GM20000 (cell line): ENCODE data around the gene SLC25A31.

Source experiments
- DNase-seq: peaks from one replicate; pipeline ENCODE4 v3.0.0; 2012; ENCODE audit warnings: low spot score
- TF ChIP-seq, protein P1 (sequence below): IDR thresholded peaks from 2 replicates; pipeline ENCODE4 v1.5.1; 2012; ENCODE audit warnings: mild to moderate bottlenecking, control low read depth; ENCODE audit errors: extremely low read depth, missing control alignments

SLC25A31 gene

DNA sequence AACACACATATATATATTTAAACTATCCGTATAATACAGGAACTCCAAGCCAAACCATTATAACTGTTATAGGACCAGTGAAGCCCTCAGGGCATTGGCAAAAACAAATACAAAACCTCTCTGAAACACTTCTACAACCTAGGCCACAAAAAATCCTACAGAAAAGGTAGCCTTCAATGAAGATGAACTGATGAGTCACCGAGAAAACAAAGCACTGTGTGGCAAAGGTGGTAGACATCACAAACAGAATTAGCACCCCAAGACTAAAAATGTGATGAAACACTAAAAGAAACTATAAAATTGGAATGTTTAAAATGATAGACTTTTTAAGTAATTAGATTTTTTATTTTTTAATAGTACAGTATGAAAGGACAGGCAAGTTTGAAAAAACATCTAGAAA is 46.4 kb downstream of the SLC25A31 start:
- TF ChIP-seq, protein P1, sequence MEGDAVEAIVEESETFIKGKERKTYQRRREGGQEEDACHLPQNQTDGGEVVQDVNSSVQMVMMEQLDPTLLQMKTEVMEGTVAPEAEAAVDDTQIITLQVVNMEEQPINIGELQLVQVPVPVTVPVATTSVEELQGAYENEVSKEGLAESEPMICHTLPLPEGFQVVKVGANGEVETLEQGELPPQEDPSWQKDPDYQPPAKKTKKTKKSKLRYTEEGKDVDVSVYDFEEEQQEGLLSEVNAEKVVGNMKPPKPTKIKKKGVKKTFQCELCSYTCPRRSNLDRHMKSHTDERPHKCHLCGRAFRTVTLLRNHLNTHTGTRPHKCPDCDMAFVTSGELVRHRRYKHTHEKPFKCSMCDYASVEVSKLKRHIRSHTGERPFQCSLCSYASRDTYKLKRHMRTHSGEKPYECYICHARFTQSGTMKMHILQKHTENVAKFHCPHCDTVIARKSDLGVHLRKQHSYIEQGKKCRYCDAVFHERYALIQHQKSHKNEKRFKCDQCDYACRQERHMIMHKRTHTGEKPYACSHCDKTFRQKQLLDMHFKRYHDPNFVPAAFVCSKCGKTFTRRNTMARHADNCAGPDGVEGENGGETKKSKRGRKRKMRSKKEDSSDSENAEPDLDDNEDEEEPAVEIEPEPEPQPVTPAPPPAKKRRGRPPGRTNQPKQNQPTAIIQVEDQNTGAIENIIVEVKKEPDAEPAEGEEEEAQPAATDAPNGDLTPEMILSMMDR = no peak
- no peak for DNase-seq

DNA sequence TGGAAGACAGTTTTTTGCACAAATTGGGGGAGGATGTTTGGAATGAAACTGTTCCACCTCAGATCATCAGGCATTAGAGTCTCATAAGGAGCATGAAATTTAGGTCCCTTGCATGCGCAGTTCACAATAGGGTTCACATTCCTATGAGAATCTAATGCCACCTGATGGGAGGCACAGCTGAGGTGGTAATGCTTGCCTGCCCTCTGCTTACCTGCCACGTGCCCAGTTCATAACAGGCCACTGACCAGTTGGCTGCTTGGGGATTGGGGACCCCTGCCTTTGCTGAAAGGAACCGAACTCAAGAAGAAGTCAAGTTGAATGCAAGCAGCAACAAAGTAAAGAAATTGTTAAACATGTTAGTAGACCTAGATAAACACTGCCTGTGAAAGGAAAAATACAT is 47.3 kb downstream of the SLC25A31 start:
- no peak for DNase-seq
- TF ChIP-seq, protein P1 = no peak

DNA sequence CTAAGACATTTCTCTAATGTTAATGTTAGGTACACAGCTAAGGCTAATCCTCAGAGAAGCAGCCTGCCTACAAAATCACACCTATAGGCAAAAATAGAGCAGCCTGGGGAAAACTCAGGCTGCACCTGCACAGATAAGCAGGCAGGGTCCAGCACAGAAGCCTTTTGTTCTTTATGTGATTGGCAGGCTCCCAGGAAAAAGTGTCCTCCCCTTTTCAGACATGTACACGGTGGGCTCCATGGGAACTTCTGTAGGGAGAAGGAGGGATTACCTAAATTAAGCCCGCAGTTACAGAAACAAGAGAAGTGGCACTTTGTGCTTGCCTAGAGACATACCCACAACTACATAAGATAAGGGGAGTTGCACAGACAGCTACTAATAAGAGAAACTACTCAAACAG is 47.9 kb downstream of the SLC25A31 start:
- DNase-seq = no peak
- TF ChIP-seq, protein P1 = no peak

DNA sequence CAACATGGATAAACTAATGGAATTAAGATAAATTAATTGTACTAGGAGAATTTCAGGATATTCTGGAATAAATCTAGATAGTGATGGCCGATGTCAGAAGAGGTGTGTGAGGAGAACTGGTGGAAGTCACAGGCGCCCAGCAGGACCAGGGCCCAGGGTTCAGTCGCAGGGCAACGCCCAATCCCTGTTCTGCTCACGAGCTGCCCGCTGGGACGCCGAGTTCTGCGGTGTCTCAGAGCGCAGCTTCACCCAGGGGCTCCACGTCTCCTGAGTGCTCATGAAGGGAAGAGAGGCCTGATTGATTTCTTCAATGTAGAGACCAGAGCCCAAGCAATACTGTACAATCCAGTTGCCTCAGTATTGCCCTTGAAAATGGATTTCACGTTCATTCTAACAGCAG is 50.4 kb downstream of the SLC25A31 start:
- TF ChIP-seq, protein P1 = no peak
- DNase-seq = no peak

DNA sequence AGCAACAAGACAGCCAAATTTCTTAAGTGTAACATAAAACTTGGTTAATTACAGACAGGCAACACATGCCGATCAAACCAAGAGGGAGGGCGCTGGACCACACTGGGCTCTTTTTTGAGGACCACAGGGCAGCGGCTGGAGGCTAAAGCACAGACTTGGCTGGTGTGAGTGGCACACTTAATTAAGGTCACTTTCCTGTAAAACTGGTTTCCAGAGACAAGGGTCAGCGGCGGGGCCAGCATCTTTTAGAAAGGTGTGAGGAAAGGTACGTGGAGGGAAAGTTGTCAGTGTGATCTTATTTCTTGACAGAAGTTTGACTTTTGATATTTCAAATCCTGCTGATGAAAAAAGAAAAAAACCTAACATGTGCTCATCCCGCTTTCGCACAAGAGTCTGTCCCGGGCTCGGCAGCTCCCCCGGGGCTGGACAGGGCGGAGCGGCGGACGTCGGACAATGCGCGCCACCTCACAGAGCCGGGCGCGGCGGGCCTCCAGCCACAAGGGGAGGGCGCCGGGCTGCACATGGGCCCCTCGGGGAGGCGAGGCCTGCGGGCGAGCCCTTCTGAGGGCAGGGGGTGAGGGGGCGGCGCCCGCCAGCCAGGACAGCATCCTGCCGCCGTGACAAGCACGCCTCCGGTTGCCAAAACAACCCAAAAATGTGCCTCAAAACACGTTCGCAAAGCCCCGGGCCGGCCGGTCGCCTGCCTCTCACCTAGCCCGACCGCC is 51.3 kb downstream of the SLC25A31 start:
- no peak for DNase-seq
- TF ChIP-seq, protein P1 = no peak

DNA sequence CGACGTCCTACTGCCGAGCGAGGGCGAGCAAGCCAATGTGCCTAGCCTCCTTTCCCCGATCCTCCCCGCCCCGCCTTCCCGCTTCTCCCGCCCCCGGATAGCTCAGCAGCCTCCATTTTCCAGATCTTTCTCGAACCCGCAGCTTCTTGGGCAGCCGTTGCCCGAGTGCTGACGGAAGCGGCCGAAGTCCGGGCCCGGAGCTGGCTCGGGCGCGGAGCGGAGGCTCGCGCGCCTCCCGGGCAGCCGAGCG is 51.8 kb downstream of the SLC25A31 start:
- peak; percentile 95 for DNase-seq
- TF ChIP-seq, protein P1 = no peak

DNA sequence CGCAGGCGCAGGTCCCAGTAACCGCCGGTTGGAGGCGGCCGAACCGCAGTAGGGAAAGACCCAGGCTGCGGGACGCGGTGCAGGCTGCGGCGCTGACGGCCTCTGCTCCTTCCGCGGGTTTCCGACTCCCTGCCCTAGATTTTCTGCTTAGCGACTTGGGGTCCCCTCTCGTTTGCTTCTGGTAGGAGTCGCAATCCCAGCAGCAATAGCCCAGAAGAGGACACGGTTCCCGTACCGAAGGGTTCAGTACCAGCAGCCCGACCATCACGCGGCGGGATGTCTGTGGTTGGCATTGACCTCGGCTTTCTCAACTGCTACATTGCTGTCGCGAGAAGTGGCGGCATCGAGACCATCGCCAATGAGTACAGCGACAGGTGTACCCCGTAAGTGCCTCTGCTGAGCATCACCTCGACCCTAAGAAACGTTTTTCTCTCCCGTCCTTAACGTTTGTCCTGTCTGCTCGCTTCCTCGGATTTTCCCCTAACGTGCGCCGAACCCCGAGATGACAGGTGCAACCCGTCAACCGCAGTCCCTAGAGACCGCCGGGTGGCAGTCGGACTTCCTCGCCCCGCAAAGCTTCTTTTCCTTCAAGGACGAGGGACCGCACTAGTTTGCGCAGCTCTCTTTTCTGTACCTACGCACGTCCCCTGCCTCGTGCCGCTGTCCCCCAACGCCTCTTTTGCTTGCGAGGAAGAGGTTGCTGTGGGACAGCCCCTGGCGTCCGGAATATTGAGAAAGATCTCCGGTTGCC is 52.2 kb downstream of the SLC25A31 start, which contains the start of gene HSPA4L:
TSS of gene HSPA4L (plus strand) at position 48 of the 751 bp plus-strand sequence. CDS start at position 277, 229 bp downstream.
- DNase-seq = peak; percentile 67
- TF ChIP-seq, protein P1 = no peak
